ENCODE results near the gene HPGD. TPM values are rescaled to one million over a fixed set of nuclear protein-coding genes. Genes with fewer than 3 reads are reported as not detected.

Gene HPGD
- total and polyA plus RNA-seq, 9 of the 15 experiments (the other 6 are each of a cell fraction or from before 2014, with no cell fraction given), result 2.3 to 8.6 (median 4.8) TPM

GRCh38 chr4:174517502-174518445, 4.5 kb downstream of the HPGD start:
- no peak overlapping the region for H3K27ac ChIP-seq (ENCODE audit: extremely low read depth, low read depth, low read length)
- no peaks in the 10 kb centered on the region for H3K27me3 ChIP-seq (ENCODE audit: control insufficient read depth in 2 of 2, insufficient read depth in 2 of 2, low read length in 2 of 2)
- no peak for FAIRE-seq
- H3K9me1 ChIP-seq (ENCODE audit: control insufficient read depth, insufficient read depth, low read length), result no peaks in the 10 kb centered on the region
- peak; percentile 82 for TF ChIP-seq ZBTB40 (IDR thresholded peaks at IDR 0.05)
- no peak for TF ChIP-seq ZBTB40 (CRISPR knock-in tag; IDR thresholded peaks at IDR 0.05)
- TF ChIP-seq ZNF232 (CRISPR knock-in tag; IDR thresholded peaks at IDR 0.05), result no peak
- TF ChIP-seq RAD21 (CRISPR knock-in tag; conservative IDR thresholded peaks at IDR 0.05 in 1 of 2, IDR thresholded peaks at IDR 0.05 in 1 of 2), result no peak
- no peak for TF ChIP-seq SREBF2 (CRISPR knock-in tag; IDR thresholded peaks at IDR 0.05)
- H3K4me2 ChIP-seq (ENCODE audit: insufficient read depth, low read length), result no peak overlapping the region
- H3K36me3 ChIP-seq (ENCODE audit: control insufficient read depth, insufficient read depth, low read length), result no peaks in the 10 kb centered on the region
- H3K9me3 ChIP-seq (replicated peaks; ENCODE audit: control insufficient read depth, insufficient read depth, low read depth, low read length), result no peaks in the 10 kb centered on the region
- intact Hi-C loops (cut with micrococcal nuclease), result no loop called here
- H4K20me1 ChIP-seq (replicated peaks; ENCODE audit: control insufficient read depth, insufficient read depth, low read length), result no peaks in the 10 kb centered on the region
- H3K9ac ChIP-seq (ENCODE audit: insufficient read depth in 1 of 2, low read depth in 2 of 2, low read length in 2 of 2), result no peak overlapping the region
- BruUV-seq (replicated peaks), result no TSS peak
- CTCF ChIA-PET (ENCODE audit: low intra/inter-chr PET ratio), result no interaction called here
- no peak for DNase-seq (ENCODE audit: extremely low read depth in 1 of 4, low spot score in 3 of 4)
- H3K79me2 ChIP-seq (ENCODE audit: control insufficient read depth, insufficient read depth, low read length), result no peaks in the 10 kb centered on the region
- WGBS (ENCODE audit: insufficient coverage, low coverage, missing lambda C conversion rate), result 54% methylated on average over 1 of the region's 1 CpG
- H3K4me1 ChIP-seq (replicated peaks in 1 of 2; ENCODE audit: control insufficient read depth in 2 of 2, insufficient read depth in 2 of 2, low read length in 2 of 2), result peaks cover 0 to 10% of the 10 kb centered on the region in 2 experiments; a peak in 2 of 5 replicates
- H3K4me3 ChIP-seq, result no peak overlapping the region
- ATAC-seq, result no peak
- POLR2A ChIA-PET, result interaction anchor here (0.5 to 1.8 kb wide), 2 partner anchors 11 to 92 kb away, joined by 3 to 7 read pairs; no protein-coding TSS in a partner anchor
- in situ Hi-C loops (cut with MboI), result no loop called here
- H2AFZ ChIP-seq (ENCODE audit: low read depth, low read length), result no peak overlapping the region
